Erythroblast (primary cell): ENCODE measurements around the gene ANGEL1.

Source experiments
- DNase-seq, 2 experiments: peaks; one replicate each; lab custom pipeline; 2025; lab: John Stamatoyannopoulos, UW
- GATA1 ChIP-seq: IDR thresholded peaks from 2 replicates; pipeline ENCODE4 v1.6.1; 2011; ENCODE audit warnings: low read depth, mild to moderate bottlenecking, control low read depth, low read length, moderate library complexity
- POLR2A ChIP-seq: IDR thresholded peaks from 2 replicates; pipeline ENCODE4 v1.6.1; 2011; ENCODE audit warnings: mild to moderate bottlenecking, low read length

Gene ANGEL1

DNA sequence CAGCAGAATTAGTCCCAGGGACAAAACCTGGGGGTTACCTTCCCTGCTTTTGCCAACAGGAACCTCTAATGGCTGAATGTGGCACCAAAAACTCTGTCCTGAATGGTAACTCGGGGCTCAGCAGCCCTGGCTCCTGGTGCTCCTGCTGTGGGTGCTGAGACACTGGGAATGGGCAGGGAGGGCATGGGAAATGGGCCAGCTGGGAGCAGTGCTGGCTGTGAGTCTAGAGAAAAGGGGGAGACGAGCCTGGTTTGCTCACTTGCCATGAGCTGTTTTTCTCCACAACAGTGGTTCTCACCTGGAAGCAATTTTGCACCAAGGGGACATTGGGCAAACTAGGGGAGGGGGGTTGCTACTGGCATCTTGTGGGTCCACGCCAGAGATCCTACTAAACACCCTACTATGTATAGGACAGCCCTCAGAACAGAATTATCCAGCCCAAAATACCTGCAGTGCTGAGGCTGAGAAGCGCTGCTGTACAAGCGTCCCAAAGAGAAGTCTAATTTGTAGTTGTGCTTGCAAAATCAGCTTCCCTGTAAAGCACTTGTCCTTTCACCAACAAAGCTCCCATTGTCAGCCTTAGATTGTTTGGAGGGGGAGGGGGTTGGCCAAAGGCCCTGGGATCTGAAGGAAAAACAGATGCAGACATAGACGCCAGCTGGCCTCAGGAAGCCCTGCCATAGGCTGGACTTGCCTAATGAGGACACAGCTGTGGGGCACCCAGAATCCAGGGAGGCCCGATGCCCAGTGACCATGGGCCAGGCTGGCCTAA is 17.2 kb upstream of the ANGEL1 start:
- TF ChIP-seq POLR2A, result no peak
- no peak for TF ChIP-seq GATA1
- no peak for DNase-seq

- DNase-seq, result no peak
- TF ChIP-seq POLR2A, result no peak
- no peak for TF ChIP-seq GATA1
Measured at GRCh38 chr14:76829013-76829365, 16.3 kb upstream of the ANGEL1 start.

DNA sequence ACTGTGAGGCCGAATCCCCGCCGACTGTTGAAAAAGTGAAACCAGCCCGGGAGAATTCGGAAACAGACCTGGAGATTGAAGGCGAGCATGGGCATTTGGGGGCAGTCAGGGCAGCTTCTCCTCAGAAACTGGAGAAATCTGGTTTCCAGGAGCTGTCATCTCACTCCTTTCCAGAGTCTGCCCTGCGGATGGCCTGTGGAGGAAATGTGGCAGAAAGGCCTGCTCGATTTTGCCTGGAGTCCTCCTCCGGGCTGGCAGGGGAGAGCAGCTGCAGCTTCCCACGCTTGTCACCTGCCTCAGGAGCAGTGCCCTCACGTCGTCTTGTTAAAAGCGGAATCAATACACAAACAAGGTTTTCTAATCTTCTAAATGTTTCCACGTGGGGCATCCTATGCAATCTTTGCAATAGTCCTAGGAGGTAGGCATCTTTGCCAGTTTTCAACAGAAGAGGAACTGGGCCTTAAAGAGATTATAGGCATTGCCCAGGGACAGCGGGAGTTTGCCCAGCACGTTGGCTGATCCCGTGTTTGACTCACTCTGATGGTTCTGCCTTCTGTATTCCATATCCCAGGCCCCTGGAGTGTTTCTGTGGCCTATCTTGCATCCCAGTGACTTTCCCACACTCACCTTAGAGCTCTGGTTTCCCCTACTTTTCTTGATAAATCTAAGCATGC is 15.8 kb upstream of the ANGEL1 start:
- TF ChIP-seq GATA1 (no peak), POLR2A (no peak)
- no peak for DNase-seq

GRCh38 chr14:76827696-76828296 is 15.1 kb upstream of the ANGEL1 start:
- TF ChIP-seq POLR2A (no peak), GATA1 (no peak)
- no peak for DNase-seq

GRCh38 chr14:76826122-76826521 is 13.4 kb upstream of the ANGEL1 start, which contains the start of gene LRRC74A:
Gene LRRC74A, plus strand, starts transcription at chr14:76826408. Its CDS starts 290 bp downstream, at chr14:76826698.
- TF ChIP-seq GATA1 (no peak), POLR2A (no peak)
- DNase-seq, result no peak

- no peak for TF ChIP-seq GATA1
- no peak for TF ChIP-seq POLR2A
- no peak for DNase-seq
Measured at GRCh38 chr14:76820700-76821099, 8.0 kb upstream of the ANGEL1 start.

DNA sequence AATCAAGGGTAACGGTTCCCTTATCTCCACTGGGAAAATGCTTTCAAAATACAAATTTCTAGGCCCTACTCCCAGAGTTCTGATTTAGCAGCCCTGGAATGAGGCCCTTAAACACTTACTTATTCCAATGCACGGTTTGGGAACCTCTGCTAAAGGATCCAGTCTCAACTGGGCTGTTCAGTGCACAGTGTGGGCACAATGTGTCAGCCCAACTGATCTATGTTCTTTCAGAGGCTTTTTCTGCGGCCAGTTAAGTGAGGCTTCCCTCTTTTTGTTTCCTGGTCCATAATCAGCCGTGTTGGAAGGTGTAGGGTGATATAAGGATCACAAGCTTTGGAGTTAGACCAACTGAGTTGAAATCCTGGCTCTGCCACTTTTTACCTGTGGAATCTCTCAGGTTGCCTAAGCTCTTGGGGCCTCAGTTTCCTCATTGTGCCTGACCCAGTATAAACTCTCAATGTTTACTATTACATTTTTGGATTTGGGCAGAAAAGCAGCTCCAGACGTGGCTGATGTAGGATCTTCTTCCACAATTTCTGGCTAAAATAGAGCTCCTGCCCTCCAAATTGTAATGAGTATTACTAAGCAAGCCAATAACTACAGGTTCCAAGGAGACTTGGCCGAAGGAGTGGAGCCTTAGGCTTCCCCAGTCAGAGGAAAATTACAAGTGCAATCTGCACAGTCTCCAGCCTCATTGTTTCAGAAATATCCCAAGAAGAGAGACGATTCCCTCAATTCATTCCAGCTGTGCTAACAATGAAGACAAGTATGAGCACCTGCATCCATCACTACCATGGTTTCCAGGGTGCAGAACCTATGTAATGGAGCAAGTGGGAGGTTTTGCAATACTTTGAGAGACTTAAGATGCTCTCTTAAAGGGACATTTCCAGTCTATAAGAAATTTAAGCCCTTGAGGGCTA is 2.3 kb upstream of the ANGEL1 start:
- TF ChIP-seq POLR2A (no peak), GATA1 (no peak)
- DNase-seq, result no peak

GRCh38 chr14:76812093-76812421 is 625 bp downstream of the ANGEL1 start:
- TF ChIP-seq POLR2A (no peak), GATA1 (no peak)

DNA sequence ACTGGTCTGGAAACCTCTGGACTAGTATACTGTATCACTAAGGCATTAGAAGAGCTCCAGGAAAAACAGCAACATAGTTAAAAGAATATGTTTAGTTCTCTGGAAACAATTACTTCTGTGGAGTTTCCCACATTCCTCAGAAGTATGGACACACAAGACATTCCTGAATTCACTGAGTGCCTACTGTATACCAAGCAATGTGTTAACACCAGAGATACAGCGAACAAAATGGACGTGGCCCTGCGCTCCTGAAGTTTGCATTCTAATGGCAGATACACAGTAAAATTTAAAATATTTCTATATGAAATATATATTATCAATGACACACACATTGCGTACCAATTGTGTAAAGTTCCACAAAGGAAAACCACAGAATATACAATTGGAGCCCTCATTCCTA is 1.1 kb downstream of the ANGEL1 start:
- TF ChIP-seq GATA1 (no peak), POLR2A (no peak)
- peak; percentile 8 to 29 for DNase-seq

More at GRCh38 chr14:76812093-76812421, 625 bp downstream of the ANGEL1 start:
- no peak for DNase-seq

DNA sequence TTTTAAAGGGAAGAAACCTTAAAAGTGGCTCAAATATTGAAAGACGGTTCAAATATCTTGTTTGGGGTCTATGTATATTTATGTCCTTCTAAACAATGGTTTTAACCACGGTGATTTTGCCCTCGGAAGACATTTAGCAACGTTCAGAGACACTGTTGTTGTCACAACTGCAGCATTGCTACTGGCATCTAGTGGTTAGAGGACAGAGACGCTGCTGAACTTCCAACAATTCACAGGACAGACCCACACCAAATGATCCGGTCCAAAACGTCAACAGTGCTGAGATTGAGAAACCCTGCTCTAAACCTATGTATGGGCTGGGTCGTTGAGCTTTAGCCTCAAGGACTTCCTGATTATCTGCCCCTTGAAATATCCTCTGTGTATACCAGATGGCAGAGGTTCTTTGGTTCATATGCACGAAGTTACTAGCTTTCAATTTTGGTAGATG is 1.7 kb downstream of the ANGEL1 start:
- DNase-seq, result peak; percentile 47 to 48
- TF ChIP-seq GATA1 (no peak), POLR2A (no peak)

DNA sequence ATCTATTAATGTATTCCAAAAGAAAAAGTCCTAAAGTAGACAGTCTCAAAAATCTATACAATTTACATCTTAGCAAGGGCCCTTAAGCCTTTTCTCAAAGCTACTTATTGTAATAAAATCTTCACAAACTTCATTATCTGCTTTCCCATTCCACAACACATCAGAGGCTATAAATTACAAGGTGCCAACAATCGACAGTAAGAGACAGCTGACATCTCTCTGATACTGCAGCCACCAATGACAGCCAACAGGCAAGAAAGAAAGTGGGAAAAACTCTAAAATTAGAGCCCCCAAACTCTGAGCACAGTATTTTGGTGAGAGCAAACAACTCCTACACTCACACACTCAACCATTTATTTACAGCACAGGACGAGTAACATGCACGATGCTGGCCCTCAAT is 2.2 kb downstream of the ANGEL1 start:
- DNase-seq, result peak in 1 of 2 experiments; percentile 32

DNA sequence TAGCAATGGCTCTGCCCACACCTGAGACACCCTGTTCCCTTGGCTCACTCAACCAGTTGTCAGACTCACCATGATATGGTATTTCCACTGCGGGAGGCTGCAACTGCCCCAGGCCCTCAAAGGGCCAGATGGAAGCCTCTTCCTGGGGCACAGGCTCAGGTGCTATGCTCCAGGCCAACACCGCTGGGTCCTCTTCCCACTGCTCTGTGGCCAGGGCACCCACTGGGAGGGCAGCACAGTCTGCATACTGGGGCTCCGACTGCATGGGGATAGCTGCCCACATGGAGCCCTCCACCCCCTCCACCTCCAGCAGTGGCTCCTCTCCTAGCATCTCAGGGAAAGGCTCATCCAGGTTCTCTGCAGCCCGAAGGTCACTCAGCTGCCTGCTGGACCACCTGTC is 3.7 kb downstream of the ANGEL1 start:
- no peak for TF ChIP-seq POLR2A
- no peak for TF ChIP-seq GATA1
- no peak for DNase-seq

More for the DNA sequence above, 2.2 kb downstream of the ANGEL1 start:
- TF ChIP-seq POLR2A, result no peak
- no peak for TF ChIP-seq GATA1

GRCh38 chr14:76808011-76808410 is 4.7 kb downstream of the ANGEL1 start:
- TF ChIP-seq POLR2A (no peak), GATA1 (no peak)
- no peak for DNase-seq

DNA sequence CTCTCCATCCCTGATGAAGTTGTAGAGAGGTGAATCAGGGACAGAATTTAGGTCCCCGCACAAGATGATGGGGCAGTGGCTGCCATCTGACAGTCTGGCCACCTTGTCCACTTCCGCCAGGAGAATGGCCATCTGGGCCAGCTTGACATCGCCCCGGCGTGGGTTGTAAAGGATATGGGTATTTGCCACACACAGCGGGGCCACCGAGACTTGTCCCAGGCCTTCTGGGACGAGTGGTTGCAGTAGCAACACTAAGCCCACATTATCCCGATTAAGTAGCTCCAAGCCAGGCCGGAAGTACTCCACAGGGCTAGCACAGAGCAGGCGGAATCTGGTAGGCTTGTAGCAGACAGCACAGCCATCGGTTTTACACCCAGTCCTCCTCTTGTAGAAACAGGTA is 6.2 kb downstream of the ANGEL1 start:
- DNase-seq, result no peak
- TF ChIP-seq POLR2A, result no peak
- TF ChIP-seq GATA1, result no peak
